ENCODE data around the gene ERRFI1. TPM values are rescaled to one million over a fixed set of nuclear protein-coding genes. Genes with fewer than 3 reads are reported as not detected.

The ERRFI1 gene
- total RNA-seq, 1 donor, result 70.4 TPM

GRCh38 chr1:8024329-8024728, 1.8 kb downstream of the ERRFI1 start:
- DNase-seq (ENCODE audit: low read depth), result no peak
- no peak for TF ChIP-seq CTCF (IDR thresholded peaks at IDR 0.05; ENCODE audit: insufficient read depth, low read depth, low read length)
- peak overlapping the region; percentile 98 for H3K4me3 ChIP-seq (ENCODE audit: low read depth, low read length)

GRCh38 chr1:8023995-8024313, 2.2 kb downstream of the ERRFI1 start:
- DNase-seq (ENCODE audit: low read depth), result no peak
- H3K4me3 ChIP-seq (ENCODE audit: low read depth, low read length), result peak overlapping the region; percentile 98
- TF ChIP-seq CTCF (IDR thresholded peaks at IDR 0.05; ENCODE audit: insufficient read depth, low read depth, low read length), result no peak

- DNase-seq (ENCODE audit: low read depth), result peak; percentile 23
- TF ChIP-seq CTCF (IDR thresholded peaks at IDR 0.05; ENCODE audit: insufficient read depth, low read depth, low read length), result no peak
- H3K4me3 ChIP-seq (ENCODE audit: low read depth, low read length), result peak overlapping the region; percentile 98
These were observed 2.7 kb downstream of the ERRFI1 start for GRCh38 chr1:8023287-8023994.

- H3K4me3 ChIP-seq (ENCODE audit: low read depth, low read length), result peak overlapping the region; percentile 98
- TF ChIP-seq CTCF (IDR thresholded peaks at IDR 0.05; ENCODE audit: insufficient read depth, low read depth, low read length), result no peak
- peak; percentile 31 for DNase-seq (ENCODE audit: low read depth)
These were observed 3.5 kb downstream of the ERRFI1 start for GRCh38 chr1:8022395-8023286.

- peak overlapping the region; percentile 98 for H3K4me3 ChIP-seq (ENCODE audit: low read depth, low read length)
- DNase-seq (ENCODE audit: low read depth), result peak; percentile 50
- no peak for TF ChIP-seq CTCF (IDR thresholded peaks at IDR 0.05; ENCODE audit: insufficient read depth, low read depth, low read length)
These were observed 4.3 kb downstream of the ERRFI1 start for GRCh38 chr1:8021676-8022266.

GRCh38 chr1:8020032-8020431, 6.1 kb downstream of the ERRFI1 start:
- DNase-seq (ENCODE audit: low read depth), result peak; percentile 51
- TF ChIP-seq CTCF (IDR thresholded peaks at IDR 0.05; ENCODE audit: insufficient read depth, low read depth, low read length), result no peak
- peak overlapping the region; percentile 40 for H3K4me3 ChIP-seq (ENCODE audit: low read depth, low read length)
